GM21423 (cell line): ENCODE measurements around the gene BIRC6.
"Not testable (repeated sequence)": the region's sequence is repeated elsewhere in the genome, so short reads cannot be mapped to it uniquely, and the experiment has no call there.

Experiments used
- ATAC-seq: cut with Tn5 transposase; IDR thresholded peaks from one replicate; pipeline ENCODE4 v1.9.1; 2021; ENCODE audit warnings: mild to moderate bottlenecking, moderate library complexity; ENCODE audit not compliant: unreplicated experiment

BIRC6 gene

GRCh38 chr2:32446369-32446768, 89.5 kb downstream of the BIRC6 start:
- no peak for ATAC-seq

GRCh38 chr2:32450851-32451250, 94.0 kb downstream of the BIRC6 start:
- no peak for ATAC-seq

- no peak for ATAC-seq
These were observed 95.7 kb downstream of the BIRC6 start for GRCh38 chr2:32452338-32453064.

GRCh38 chr2:32453242-32454062, 96.6 kb downstream of the BIRC6 start:
- ATAC-seq, result no peak

- no peak for ATAC-seq
These were observed 99.0 kb downstream of the BIRC6 start for GRCh38 chr2:32455816-32456215.

GRCh38 chr2:32456808-32457207, 100.0 kb downstream of the BIRC6 start:
- no peak for ATAC-seq

GRCh38 chr2:32457814-32458213, 101.0 kb downstream of the BIRC6 start:
- ATAC-seq, result no peak

GRCh38 chr2:32460861-32461260, 104.0 kb downstream of the BIRC6 start:
- not testable (repeated sequence) for ATAC-seq

GRCh38 chr2:32463110-32463509, 106.3 kb downstream of the BIRC6 start:
- no peak for ATAC-seq

- ATAC-seq, result no peak
These were observed 107.6 kb downstream of the BIRC6 start for GRCh38 chr2:32464431-32464830.

GRCh38 chr2:32472605-32473004, 115.8 kb downstream of the BIRC6 start:
- no peak for ATAC-seq

GRCh38 chr2:32474381-32474780, 117.6 kb downstream of the BIRC6 start:
- no peak for ATAC-seq

GRCh38 chr2:32478889-32479620, 122.2 kb downstream of the BIRC6 start:
- no peak for ATAC-seq

- ATAC-seq, result no peak
These were observed 123.2 kb downstream of the BIRC6 start for GRCh38 chr2:32479993-32480392.

GRCh38 chr2:32482471-32482870, 125.6 kb downstream of the BIRC6 start:
- ATAC-seq, result no peak

- ATAC-seq, result no peak
These were observed 128.1 kb downstream of the BIRC6 start for GRCh38 chr2:32484937-32485336.

GRCh38 chr2:32485399-32485798, 128.6 kb downstream of the BIRC6 start:
- ATAC-seq, result no peak

GRCh38 chr2:32489061-32489460, 132.2 kb downstream of the BIRC6 start:
- no peak for ATAC-seq

- ATAC-seq, result no peak
These were observed 134.5 kb downstream of the BIRC6 start for GRCh38 chr2:32491346-32491745.

GRCh38 chr2:32495139-32495538, 138.3 kb downstream of the BIRC6 start:
- no peak for ATAC-seq

- no peak for ATAC-seq
These were observed 139.8 kb downstream of the BIRC6 start for GRCh38 chr2:32496662-32497061.

- ATAC-seq, result no peak
These were observed 141.5 kb downstream of the BIRC6 start for GRCh38 chr2:32498306-32498705.
